Fibroblast of lung (primary cell): ENCODE data around the gene OR2V2. TPM values are rescaled to one million over a fixed set of nuclear protein-coding genes. Genes with fewer than 3 reads are reported as not detected.

Experiments
- DNase-seq, 2 donors: peaks; one replicate each; pipeline versions ENCODE4 v3.0.0 to v3.0.0-alpha.2; 2010; ENCODE audit warnings: low read depth in 2 of 2
- H2AFZ ChIP-seq: 2 replicates; pipeline ENCODE4 v1.5.1; 2012; ENCODE audit warnings: low read length, control low read depth, inconsistent platforms
- H3K27ac ChIP-seq: 2 replicates; pipeline ENCODE4 v1.5.1; 2011; ENCODE audit warnings: low read length, control low read depth; ENCODE audit not compliant: insufficient read depth
- H3K27me3 ChIP-seq: 2 replicates; pipeline ENCODE4 v1.5.1; 2011; ENCODE audit warnings: mild to moderate bottlenecking, low read length; ENCODE audit not compliant: control insufficient read depth, insufficient read depth
- H3K36me3 ChIP-seq: 2 replicates; pipeline ENCODE4 v1.5.1; 2011; ENCODE audit warnings: low read length; ENCODE audit not compliant: control insufficient read depth, insufficient read depth
- H3K4me1 ChIP-seq: 2 replicates; pipeline ENCODE4 v1.5.1; 2011; ENCODE audit warnings: low read length; ENCODE audit not compliant: control insufficient read depth, insufficient read depth; ENCODE audit errors: extremely low read depth
- H3K4me2 ChIP-seq: 2 replicates; pipeline ENCODE4 v1.5.1; 2011; ENCODE audit warnings: low read length, control low read depth; ENCODE audit not compliant: insufficient read depth; ENCODE audit errors: extremely low read depth
- H3K4me3 ChIP-seq, 4 experiments: fragments of 200-600 bp in 1 of 4; sonication (generic) in 1 of 4; replicated peaks in 1 of 4; 2 replicates each; pipeline ENCODE4 v1.5.1; 2011 to 2016; ENCODE audit warnings: low read length in 4 of 4, low read depth in 3 of 4, mild to moderate bottlenecking in 3 of 4, control low read depth in 2 of 4, inconsistent platforms in 1 of 4, mixed read lengths in 1 of 4; ENCODE audit not compliant: insufficient read depth in 1 of 4; ENCODE audit errors: control extremely low read depth in 1 of 4
- H3K79me2 ChIP-seq: 2 replicates; pipeline ENCODE4 v1.5.1; 2012; ENCODE audit warnings: mild to moderate bottlenecking, low read length, inconsistent platforms; ENCODE audit not compliant: control insufficient read depth, insufficient read depth
- H3K9ac ChIP-seq: 2 replicates; pipeline ENCODE4 v1.5.1; 2011; ENCODE audit warnings: mild to moderate bottlenecking, low read length, control low read depth; ENCODE audit not compliant: insufficient read depth
- H3K9me3 ChIP-seq: 2 replicates; pipeline ENCODE4 v1.5.1; 2012; ENCODE audit warnings: low read depth, low read length; ENCODE audit not compliant: control insufficient read depth, insufficient read depth
- H4K20me1 ChIP-seq: 2 replicates; pipeline ENCODE4 v1.5.1; 2011; ENCODE audit warnings: low read length; ENCODE audit not compliant: control insufficient read depth, insufficient read depth; ENCODE audit errors: extremely low read depth
- EZH2 ChIP-seq: IDR thresholded peaks from 2 replicates; pipeline ENCODE4 v1.5.1; 2012; ENCODE audit warnings: low read length, control low read depth, mild to moderate bottlenecking; ENCODE audit errors: missing control alignments
- polyA plus RNA-seq, 2 donors: library from polyadenylated mRNA; depleted of rRNA in 1 of 2; stranded (reverse) in 1 of 2; unstranded in 1 of 2; fragments of >200 nt; gene quantifications; 2 replicates each; pipeline ENCODE4 v1.2.1, GENCODE V29; 2011 to 2012; ENCODE audit warnings: missing spikeins in 1 of 2
- total RNA-seq: library from RNA; depleted of rRNA; stranded (reverse); fragments of >200 nt; gene quantifications from 2 replicates; pipeline ENCODE4 v1.2.1, GENCODE V29; 2014
- TF ChIP-seq, protein P1 (sequence below), 2 donors: IDR thresholded peaks in 1 of 2; conservative IDR thresholded peaks in 1 of 2; 1 replicate in 1 of 2; 2 replicates in 1 of 2; pipeline ENCODE4 v1.5.1; 2011 to 2012; ENCODE audit warnings: low read length in 2 of 2, control low read depth in 1 of 2, inconsistent platforms in 1 of 2, low read depth in 1 of 2, mild to moderate bottlenecking in 1 of 2

OR2V2 gene
- total and polyA plus RNA-seq, 2 donors (not counting 1 experiment from before 2014, with no cell fraction given): not detected

DNA sequence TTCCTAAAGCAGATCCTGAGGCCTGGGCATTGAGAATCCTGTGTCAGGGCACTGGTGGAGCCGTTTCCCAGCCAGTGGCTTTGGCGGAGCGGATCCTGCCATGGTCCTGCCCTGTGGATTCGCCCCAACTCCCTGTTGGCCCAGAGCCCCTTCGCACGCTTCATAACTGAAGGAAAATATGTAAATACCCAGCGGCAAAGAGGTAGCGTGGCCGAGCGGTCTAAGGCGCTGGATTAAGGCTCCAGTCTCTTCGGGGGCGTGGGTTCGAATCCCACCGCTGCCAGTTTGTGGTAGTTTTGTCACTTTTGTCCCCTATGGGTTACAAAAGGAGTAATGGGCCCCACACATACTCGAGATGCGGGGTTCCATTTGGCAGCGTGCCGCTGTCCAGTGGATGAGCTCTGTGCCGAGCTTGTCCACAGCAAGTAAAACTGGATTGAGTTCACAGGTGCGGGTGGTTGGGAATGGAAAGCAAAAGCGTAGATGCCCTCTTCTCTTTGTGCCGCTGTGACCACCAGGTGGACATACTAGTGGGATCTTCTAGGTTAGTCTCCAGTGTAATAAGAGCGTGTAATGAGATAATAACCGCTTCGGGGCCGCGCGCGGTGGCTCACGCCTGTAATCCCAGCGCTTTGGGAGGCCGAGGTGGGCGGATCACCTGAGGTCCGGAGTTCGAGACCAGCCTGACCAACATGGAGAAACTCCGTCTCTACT is 40.3 kb downstream of the OR2V2 start:
- Histone ChIP-seq H3K9ac (no peak overlapping the region), H3K27me3 (no peaks in the 10 kb centered on the region), H3K27ac (peak overlapping the region; percentile 54), H4K20me1 (no peaks in the 10 kb centered on the region), H3K36me3 (no peaks in the 10 kb centered on the region), H3K79me2 (no peaks in the 10 kb centered on the region), H3K4me1 (no peaks in the 10 kb centered on the region), H3K9me3 (no peaks in the 10 kb centered on the region), H3K4me3 (peak overlapping the region; percentile 50 to 86 (median 74)), H3K4me2 (peak overlapping the region; percentile 83), H2AFZ (peak overlapping the region; percentile 60)
- TF ChIP-seq EZH2: no peak
- TF ChIP-seq, protein P1, sequence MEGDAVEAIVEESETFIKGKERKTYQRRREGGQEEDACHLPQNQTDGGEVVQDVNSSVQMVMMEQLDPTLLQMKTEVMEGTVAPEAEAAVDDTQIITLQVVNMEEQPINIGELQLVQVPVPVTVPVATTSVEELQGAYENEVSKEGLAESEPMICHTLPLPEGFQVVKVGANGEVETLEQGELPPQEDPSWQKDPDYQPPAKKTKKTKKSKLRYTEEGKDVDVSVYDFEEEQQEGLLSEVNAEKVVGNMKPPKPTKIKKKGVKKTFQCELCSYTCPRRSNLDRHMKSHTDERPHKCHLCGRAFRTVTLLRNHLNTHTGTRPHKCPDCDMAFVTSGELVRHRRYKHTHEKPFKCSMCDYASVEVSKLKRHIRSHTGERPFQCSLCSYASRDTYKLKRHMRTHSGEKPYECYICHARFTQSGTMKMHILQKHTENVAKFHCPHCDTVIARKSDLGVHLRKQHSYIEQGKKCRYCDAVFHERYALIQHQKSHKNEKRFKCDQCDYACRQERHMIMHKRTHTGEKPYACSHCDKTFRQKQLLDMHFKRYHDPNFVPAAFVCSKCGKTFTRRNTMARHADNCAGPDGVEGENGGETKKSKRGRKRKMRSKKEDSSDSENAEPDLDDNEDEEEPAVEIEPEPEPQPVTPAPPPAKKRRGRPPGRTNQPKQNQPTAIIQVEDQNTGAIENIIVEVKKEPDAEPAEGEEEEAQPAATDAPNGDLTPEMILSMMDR (conservative IDR thresholded peaks at IDR 0.05 in 1 of 2, IDR thresholded peaks at IDR 0.05 in 1 of 2; ENCODE audit: low read depth in 1 of 2, low read length in 2 of 2): peak; percentile 7 to 33
- peak; percentile 80 to 84 for DNase-seq

DNA sequence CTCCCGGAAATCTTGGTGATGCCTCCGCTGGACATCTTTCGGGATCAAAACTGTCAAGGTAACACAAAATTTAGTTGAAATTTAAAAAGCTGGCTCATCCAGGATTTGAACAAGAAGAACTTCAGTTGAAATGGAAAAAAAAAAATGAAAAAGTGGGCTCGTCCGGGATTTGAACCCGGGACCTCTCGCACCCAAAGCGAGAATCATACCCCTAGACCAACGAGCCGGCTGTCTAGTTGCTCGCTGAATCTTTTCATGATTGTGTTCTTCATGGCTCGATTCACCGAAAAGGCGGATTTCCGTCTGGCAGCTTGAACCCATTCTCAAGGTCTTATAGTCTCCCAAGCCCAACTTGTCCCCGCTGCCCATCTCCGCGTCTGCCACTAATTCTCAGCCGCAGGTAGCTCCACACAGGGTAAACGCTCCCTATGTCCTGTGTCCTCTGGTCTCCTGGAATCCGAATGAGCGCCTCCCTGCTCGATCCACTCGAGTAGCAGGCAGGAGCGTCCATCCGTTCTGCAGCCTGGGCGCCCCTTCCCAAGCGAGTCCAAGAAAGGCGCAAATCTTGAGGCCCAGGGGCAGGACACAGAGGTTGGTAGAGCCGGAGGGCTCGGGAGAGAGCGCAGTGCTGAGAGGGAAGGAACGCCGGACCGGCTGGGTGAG is 41.4 kb downstream of the OR2V2 start:
- peak overlapping the region; percentile 48 for H3K9ac ChIP-seq
- H3K4me1 ChIP-seq: no peaks in the 10 kb centered on the region
- peak overlapping the region; percentile 78 for H3K27ac ChIP-seq
- peak overlapping the region; percentile 92 for H2AFZ ChIP-seq
- no peaks in the 10 kb centered on the region for H3K9me3 ChIP-seq
- H3K27me3 ChIP-seq: no peaks in the 10 kb centered on the region
- no peaks in the 10 kb centered on the region for H4K20me1 ChIP-seq
- peak overlapping the region; percentile 98 for H3K4me2 ChIP-seq
- no peaks in the 10 kb centered on the region for H3K36me3 ChIP-seq
- peak overlapping the region; percentile 82 to 96 (median 85) for H3K4me3 ChIP-seq
- H3K79me2 ChIP-seq: no peaks in the 10 kb centered on the region
- peak; percentile 70 to 81 for DNase-seq
- TF ChIP-seq, protein P1 (conservative IDR thresholded peaks at IDR 0.05 in 1 of 2, IDR thresholded peaks at IDR 0.05 in 1 of 2; ENCODE audit: low read depth in 1 of 2, low read length in 2 of 2): peak in 1 of 2 donors; percentile 6
- TF ChIP-seq EZH2: no peak

DNA sequence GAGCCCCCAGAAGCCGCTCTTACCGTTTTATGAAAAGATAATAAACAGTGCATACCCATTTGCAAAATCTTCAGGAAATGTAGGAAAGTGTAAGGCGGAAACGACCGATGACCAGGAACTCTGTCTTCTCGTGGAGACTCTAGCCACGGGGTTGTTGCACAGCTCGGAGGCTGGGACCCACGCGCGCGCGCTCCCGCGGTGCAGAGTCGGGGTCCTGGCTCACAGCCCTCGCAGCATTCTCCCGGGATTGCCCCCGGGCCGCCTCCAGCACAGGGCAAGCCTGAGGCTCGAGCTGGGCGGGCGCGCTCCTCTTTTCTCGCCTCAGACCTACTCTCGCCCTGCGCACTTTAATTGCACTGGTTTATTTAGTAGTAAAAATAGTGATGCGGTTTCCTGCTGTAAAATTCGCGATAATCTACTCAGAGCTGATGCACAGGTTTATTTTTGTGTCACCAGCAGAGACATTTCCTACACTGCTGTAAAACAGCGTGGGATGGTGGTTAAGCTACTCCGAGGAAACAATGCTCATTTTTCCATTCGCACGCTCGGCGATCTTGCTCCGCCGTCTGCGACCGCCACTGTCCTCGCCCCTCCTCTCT is 42.1 kb downstream of the OR2V2 start:
- Histone ChIP-seq H3K4me3 (peak overlapping the region; percentile 82 to 96 (median 85)), H3K27ac (peak overlapping the region; percentile 32), H3K27me3 (no peaks in the 10 kb centered on the region), H3K4me1 (no peaks in the 10 kb centered on the region), H4K20me1 (no peaks in the 10 kb centered on the region), H3K9ac (peak overlapping the region; percentile 41), H2AFZ (peak overlapping the region; percentile 92), H3K9me3 (no peaks in the 10 kb centered on the region), H3K36me3 (no peaks in the 10 kb centered on the region), H3K4me2 (peak overlapping the region; percentile 98), H3K79me2 (no peaks in the 10 kb centered on the region)
- TF ChIP-seq, protein P1 (conservative IDR thresholded peaks at IDR 0.05 in 1 of 2, IDR thresholded peaks at IDR 0.05 in 1 of 2; ENCODE audit: low read depth in 1 of 2, low read length in 2 of 2): no peak
- no peak for TF ChIP-seq EZH2
- DNase-seq: peak; percentile 33 to 42
